ENCODE results near the gene TRPM1. TPM values are rescaled to one million over a fixed set of nuclear protein-coding genes. Genes with fewer than 3 reads are reported as not detected.

TRPM1 gene
- total and polyA plus RNA-seq, 9 of the 15 experiments (the other 6 are each of a cell fraction or from before 2014, with no cell fraction given), result 0.01 to 0.06 (median 0.03) TPM; not detected in 5

GRCh38 chr15:31027910-31028578 is 73.5 kb downstream of the TRPM1 start:
- BruUV-seq (replicated peaks), result no TSS peak
- peak; percentile 65; the same call in 1 of the 3 replicates for ATAC-seq

GRCh38 chr15:31025996-31026395 is 75.5 kb downstream of the TRPM1 start:
- CTCF ChIA-PET (ENCODE audit: low intra/inter-chr PET ratio), result no interaction called here
- WGBS (ENCODE audit: insufficient coverage, low coverage, missing lambda C conversion rate), result 17% methylated on average over 25 of the region's 25 CpGs
- DNase-seq (ENCODE audit: extremely low read depth in 1 of 4, low spot score in 3 of 4), result peak in 3 of 4 experiments; percentile 13 to 22 (median 21)
- Histone ChIP-seq H3K9ac (ENCODE audit: insufficient read depth in 1 of 2, low read depth in 2 of 2, low read length in 2 of 2) (no peak overlapping the region), H3K36me3 (ENCODE audit: control insufficient read depth, insufficient read depth, low read length) (no peaks in the 10 kb centered on the region), H2AFZ (ENCODE audit: low read depth, low read length) (peak overlapping the region; percentile 68), H3K9me3 (replicated peaks; ENCODE audit: control insufficient read depth, insufficient read depth, low read depth, low read length) (no peaks in the 10 kb centered on the region), H3K27me3 (ENCODE audit: control insufficient read depth in 2 of 2, insufficient read depth in 2 of 2, low read length in 2 of 2) (peaks cover 4 to 10% of the 10 kb centered on the region in 2 experiments; a peak in 2 of 5 replicates), H3K27ac (ENCODE audit: extremely low read depth, low read depth, low read length) (no peak overlapping the region), H3K4me1 (replicated peaks in 1 of 2; ENCODE audit: control insufficient read depth in 2 of 2, insufficient read depth in 2 of 2, low read length in 2 of 2) (peaks cover 0 to 4% of the 10 kb centered on the region in 2 experiments; a peak in 3 of 5 replicates), H3K4me3 (no peak overlapping the region), H3K9me1 (ENCODE audit: control insufficient read depth, insufficient read depth, low read length) (no peaks in the 10 kb centered on the region), H3K79me2 (ENCODE audit: control insufficient read depth, insufficient read depth, low read length) (no peaks in the 10 kb centered on the region), H4K20me1 (replicated peaks; ENCODE audit: control insufficient read depth, insufficient read depth, low read length) (no peaks in the 10 kb centered on the region), H3K4me2 (ENCODE audit: insufficient read depth, low read length) (peak overlapping the region; percentile 53)
- FAIRE-seq, result no peak
- in situ Hi-C loops (cut with MboI), result no loop called here
- intact Hi-C loops (cut with micrococcal nuclease), result loop anchor here (5.0 kb wide), 1 partner anchor 51 kb away; no protein-coding TSS in a partner anchor
- BruUV-seq (replicated peaks), result no TSS peak
- POLR2A ChIA-PET, result interaction anchor here (0.6 to 1.0 kb wide), 2 partner anchors 14 to 101 kb away, joined by 4 to 5 read pairs; no protein-coding TSS in a partner anchor
- ATAC-seq, result peak; percentile 75
- TF ChIP-seq ZNF140 (CRISPR knock-in tag; IDR thresholded peaks at IDR 0.05) (no peak), SIRT6 (IDR thresholded peaks at IDR 0.05; ENCODE audit: low read depth, low read length) (no peak), ZNF217 (CRISPR knock-in tag; IDR thresholded peaks at IDR 0.05) (no peak), MCM3 (IDR thresholded peaks at IDR 0.05) (no peak)

More at GRCh38 chr15:31027910-31028578, 73.5 kb downstream of the TRPM1 start:
- Histone ChIP-seq H3K9ac (ENCODE audit: insufficient read depth in 1 of 2, low read depth in 2 of 2, low read length in 2 of 2) (no peak overlapping the region), H3K27ac (ENCODE audit: extremely low read depth, low read depth, low read length) (no peak overlapping the region), H3K4me2 (ENCODE audit: insufficient read depth, low read length) (no peak overlapping the region), H2AFZ (ENCODE audit: low read depth, low read length) (no peak overlapping the region), H3K27me3 (ENCODE audit: control insufficient read depth in 2 of 2, insufficient read depth in 2 of 2, low read length in 2 of 2) (peaks cover 8 to 9% of the 10 kb centered on the region in 2 experiments; a peak in 3 of 5 replicates), H3K4me1 (replicated peaks in 1 of 2; ENCODE audit: control insufficient read depth in 2 of 2, insufficient read depth in 2 of 2, low read length in 2 of 2) (peaks cover 0 to 4% of the 10 kb centered on the region in 2 experiments; a peak in 3 of 5 replicates), H3K9me1 (ENCODE audit: control insufficient read depth, insufficient read depth, low read length) (no peaks in the 10 kb centered on the region), H3K36me3 (ENCODE audit: control insufficient read depth, insufficient read depth, low read length) (no peaks in the 10 kb centered on the region), H3K9me3 (replicated peaks; ENCODE audit: control insufficient read depth, insufficient read depth, low read depth, low read length) (no peaks in the 10 kb centered on the region), H4K20me1 (replicated peaks; ENCODE audit: control insufficient read depth, insufficient read depth, low read length) (no peaks in the 10 kb centered on the region), H3K79me2 (ENCODE audit: control insufficient read depth, insufficient read depth, low read length) (no peaks in the 10 kb centered on the region), H3K4me3 (no peak overlapping the region)
- TF ChIP-seq MTF1 (CRISPR knock-in tag; IDR thresholded peaks at IDR 0.05; ENCODE audit: borderline replicate concordance) (no peak), ZNF24 (IDR thresholded peaks at IDR 0.05) (no peak), MTA2 (IDR thresholded peaks at IDR 0.05; ENCODE audit: low read depth) (no peak), TCFL5 (CRISPR knock-in tag; conservative IDR thresholded peaks at IDR 0.05) (no peak)
- POLR2A ChIA-PET, result no interaction called here
- in situ Hi-C loops (cut with MboI), result no loop called here
- intact Hi-C loops (cut with micrococcal nuclease), result loop anchor here (5.0 kb wide), 1 partner anchor 49 kb away; no protein-coding TSS in a partner anchor
- DNase-seq (ENCODE audit: extremely low read depth in 1 of 4, low spot score in 3 of 4), result no peak
- WGBS (ENCODE audit: insufficient coverage, low coverage, missing lambda C conversion rate), result 0% methylated on average over 8 of the region's 8 CpGs
- CTCF ChIA-PET (ENCODE audit: low intra/inter-chr PET ratio), result no interaction called here
- no peak for FAIRE-seq
